GM23338 (cell line): Measurements from ENCODE around the gene MAN1C1. TPM values are rescaled to one million over a fixed set of nuclear protein-coding genes. Genes with fewer than 3 reads are reported as not detected.

Experiments used
- ATAC-seq: fragments of 200-7000 bp; cut with Tn5 transposase; 3 replicates; pipeline ENCODE4 v1.9.1; 2020
- DNase-seq: peaks from one replicate; pipeline ENCODE4 v3.0.0-alpha.2; 2015; ENCODE audit warnings: low spot score
- H2AFZ ChIP-seq: fragments of 200-600 bp; sonication (generic); 2 replicates; pipeline ENCODE4 v1.8.0; 2016; ENCODE audit warnings: antibody characterized with exemption, mild to moderate bottlenecking, moderate library complexity
- H3F3A ChIP-seq: fragments of 200-600 bp; sonication (generic); replicated peaks from 2 replicates; pipeline ENCODE4 v1.8.0; 2017; ENCODE audit warnings: antibody characterized with exemption, mixed run types, low read depth
- H3K27ac ChIP-seq: fragments of 200-600 bp; sonication (generic); 2 replicates; pipeline ENCODE4 v1.6.1; 2016; ENCODE audit warnings: low read depth
- H3K27me3 ChIP-seq: fragments of 200-600 bp; sonication (generic); 2 replicates; pipeline ENCODE4 v1.8.0; 2016; ENCODE audit warnings: mild to moderate bottlenecking, mixed run types, moderate library complexity; ENCODE audit not compliant: insufficient read depth
- H3K36me3 ChIP-seq: fragments of 200-600 bp; sonication (generic); 2 replicates; pipeline ENCODE4 v1.8.0; 2016; ENCODE audit warnings: mild to moderate bottlenecking; ENCODE audit not compliant: insufficient read depth
- H3K4me1 ChIP-seq: fragments of 200-600 bp; sonication (generic); 2 replicates; pipeline ENCODE4 v1.8.0; 2016; ENCODE audit warnings: mild to moderate bottlenecking, moderate library complexity; ENCODE audit not compliant: insufficient read depth
- H3K4me2 ChIP-seq: fragments of 200-600 bp; sonication (generic); 2 replicates; pipeline ENCODE4 v1.7.1; 2017; ENCODE audit warnings: mixed run types
- H3K4me3 ChIP-seq: fragments of 200-600 bp; sonication (generic); 2 replicates; pipeline ENCODE4 v1.6.1; 2016; ENCODE audit warnings: mixed run types
- H3K79me2 ChIP-seq: fragments of 200-600 bp; sonication (generic); replicated peaks from 2 replicates; pipeline ENCODE4 v1.8.0; 2017; ENCODE audit warnings: mild to moderate bottlenecking; ENCODE audit not compliant: insufficient read depth
- H3K9me2 ChIP-seq: fragments of 200-600 bp; sonication (generic); 2 replicates; pipeline ENCODE4 v1.8.0; 2017; ENCODE audit not compliant: insufficient read depth
- H4K20me1 ChIP-seq: fragments of 200-600 bp; sonication (generic); replicated peaks from 2 replicates; pipeline ENCODE4 v1.8.0; 2017; ENCODE audit warnings: mild to moderate bottlenecking; ENCODE audit not compliant: insufficient read depth
- H3K27ac Mint-ChIP-seq: 2 replicates; pipeline ENCODE4 v1.8.0; 2020; ENCODE audit warnings: inconsistent platforms, mild to moderate bottlenecking, moderate library complexity, mixed read lengths
- H3K27me3 Mint-ChIP-seq: 3 replicates; pipeline ENCODE4 v1.8.0; 2022; ENCODE audit warnings: low read depth, mild to moderate bottlenecking, moderate library complexity, mixed read lengths, inconsistent platforms; ENCODE audit not compliant: insufficient read depth, poor library complexity
- H3K36me3 Mint-ChIP-seq: 3 replicates; pipeline ENCODE4 v1.8.0; 2021; ENCODE audit warnings: low read depth, mild to moderate bottlenecking, inconsistent platforms, moderate library complexity, mixed read lengths
- H3K4me1 Mint-ChIP-seq: 3 replicates; pipeline ENCODE4 v1.8.0; 2020; ENCODE audit warnings: mild to moderate bottlenecking, inconsistent platforms, mixed read lengths
- H3K4me3 Mint-ChIP-seq: 3 replicates; pipeline ENCODE4 v1.8.0; 2021; ENCODE audit warnings: moderate library complexity, mild to moderate bottlenecking, inconsistent platforms, mixed read lengths
- H3K9me3 Mint-ChIP-seq: 3 replicates; pipeline ENCODE4 v1.8.0; 2020; ENCODE audit warnings: moderate library complexity, mild to moderate bottlenecking, inconsistent platforms, mixed read lengths
- CREB1 ChIP-seq: fragments of 250-450 bp; sonication (Bioruptor Pico); IDR thresholded peaks from 2 replicates; pipeline ENCODE4 v1.5.0; 2020; ENCODE audit warnings: low read depth, mild to moderate bottlenecking, moderate library complexity
- CTCF ChIP-seq, 2 experiments: fragments of 200-600 bp in 1 of 2; sonication (generic) in 1 of 2; conservative IDR thresholded peaks; 2 replicates each; pipeline versions ENCODE4 v1.5.1 to v1.6.1; 2016 to 2017; ENCODE audit warnings: antibody characterized with exemption in 2 of 2, low read depth in 2 of 2, mild to moderate bottlenecking in 2 of 2, moderate library complexity in 1 of 2
- ETS1 ChIP-seq: IDR thresholded peaks from 2 replicates; pipeline ENCODE4 v1.6.1; 2016; ENCODE audit warnings: antibody characterized with exemption
- EZH2 ChIP-seq: fragments of 200-600 bp; sonication (generic); IDR thresholded peaks from one replicate; pipeline ENCODE4 v1.8.0; 2017; ENCODE audit warnings: antibody characterized with exemption, mild to moderate bottlenecking, low read depth; ENCODE audit not compliant: unreplicated experiment
- EZH2phosphoT487 ChIP-seq: fragments of 200-600 bp; sonication (generic); IDR thresholded peaks from one replicate; pipeline ENCODE4 v1.8.1; 2018; ENCODE audit warnings: antibody characterized with exemption; ENCODE audit not compliant: unreplicated experiment
- JUNB ChIP-seq: IDR thresholded peaks from one replicate; pipeline ENCODE4 v1.6.1; 2016; ENCODE audit warnings: antibody characterized with exemption; ENCODE audit not compliant: unreplicated experiment
- NANOG ChIP-seq: IDR thresholded peaks from 2 replicates; pipeline ENCODE4 v1.6.1; 2016; ENCODE audit warnings: antibody characterized with exemption, borderline replicate concordance
- POLR2AphosphoS5 ChIP-seq: IDR thresholded peaks from 2 replicates; pipeline ENCODE4 v1.6.1; 2016; ENCODE audit warnings: antibody characterized with exemption, low read depth
- STAT1 ChIP-seq: IDR thresholded peaks from one replicate; pipeline ENCODE4 v1.6.1; 2016; ENCODE audit warnings: antibody characterized with exemption; ENCODE audit not compliant: unreplicated experiment
- ZNF114 ChIP-seq: fragments of 250-450 bp; sonication (Bioruptor Pico); IDR thresholded peaks from 2 replicates; pipeline ENCODE4 v1.5.0; 2020; ENCODE audit warnings: mild to moderate bottlenecking, moderate library complexity
- ZNF331 ChIP-seq: fragments of 250-450 bp; sonication (Bioruptor Pico); IDR thresholded peaks from 2 replicates; pipeline ENCODE4 v1.5.0; 2020; ENCODE audit warnings: low read depth, mild to moderate bottlenecking, moderate library complexity
- ZNF462 ChIP-seq: fragments of 250-450 bp; sonication (Bioruptor Pico); IDR thresholded peaks from 2 replicates; pipeline ENCODE4 v1.5.0; 2020; ENCODE audit warnings: mild to moderate bottlenecking, moderate library complexity
- polyA plus RNA-seq: library from polyadenylated mRNA; unstranded; fragments of >200 nt; fragmentation: Nextera tagmentation; extraction: Ambion mirVana; gene quantifications from 2 replicates; pipeline ENCODE4 v1.2.1, GENCODE V29; 2016
- total RNA-seq: library from RNA; depleted of rRNA; stranded (reverse); fragments of >200 nt; shearing (Covaris generic); gene quantifications from 2 replicates; pipeline ENCODE4 v1.2.3, GENCODE V29; 2014
- TF ChIP-seq, protein P1 (sequence below): IDR thresholded peaks from one replicate; pipeline ENCODE4 v1.6.1; 2018; ENCODE audit warnings: antibody characterized with exemption; ENCODE audit not compliant: unreplicated experiment

MAN1C1 gene
- total and polyA plus RNA-seq, 2 experiments from 2014 or later, result 5.4 to 13.6 TPM

DNA sequence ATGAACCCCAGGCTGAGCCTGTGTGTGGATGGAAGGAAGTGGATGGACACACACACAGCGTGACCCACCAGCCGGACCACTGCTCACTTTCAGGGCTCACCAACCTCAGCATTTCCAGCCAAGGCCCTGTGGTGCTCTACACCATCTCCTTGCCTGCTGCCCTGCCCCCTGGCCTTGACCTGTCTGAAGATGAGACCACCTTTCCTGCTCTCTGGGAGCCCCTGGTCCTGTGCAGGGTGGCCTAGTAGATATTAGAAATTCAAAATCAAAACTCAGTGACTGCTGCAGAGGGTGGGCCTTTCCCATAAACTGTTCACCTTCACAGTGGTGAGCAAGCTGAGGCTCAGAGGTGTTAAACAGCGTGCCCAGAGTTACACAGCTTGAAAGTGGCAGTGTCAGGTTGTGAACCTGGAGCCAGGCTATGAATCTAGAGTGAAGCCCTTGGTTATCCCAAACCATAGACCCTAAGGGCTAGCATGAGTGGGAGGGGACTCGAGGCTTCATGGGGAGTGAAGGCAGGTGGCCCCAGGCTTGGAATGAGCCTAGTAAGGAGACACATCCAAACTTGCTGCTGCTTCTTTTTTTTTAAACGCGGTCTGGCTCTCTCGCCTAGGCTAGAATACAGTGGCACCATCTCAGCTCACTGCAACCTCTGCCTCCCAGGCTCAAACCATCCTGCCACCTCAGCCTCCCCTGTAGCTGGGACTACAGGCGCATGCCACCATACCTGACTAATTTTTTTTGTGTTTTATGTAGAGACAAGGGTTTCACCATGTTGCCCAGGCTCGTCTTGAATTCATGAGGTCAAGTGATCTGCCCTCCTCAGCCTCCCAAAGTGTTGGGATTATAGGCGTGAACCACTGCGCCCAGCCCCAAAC lies 41.5 kb downstream of the MAN1C1 start:
- Histone ChIP-seq H3K27me3 (no peaks in the 10 kb centered on the region), H3K4me2 (no peak overlapping the region), H4K20me1 (no peaks in the 10 kb centered on the region; the same call in 1 of the 2 replicates), H3F3A (no peaks in the 10 kb centered on the region), H3K4me3 (no peak overlapping the region), H3K36me3 (no peaks in the 10 kb centered on the region), H3K79me2 (no peaks in the 10 kb centered on the region), H3K27ac (no peak overlapping the region), H3K9me2 (no peaks in the 10 kb centered on the region), H3K4me1 (peaks cover 10% of the 10 kb centered on the region; the same call in 1 of the 2 replicates), H2AFZ (no peak overlapping the region)
- Mint-ChIP-seq H3K9me3 (no peaks in the 10 kb centered on the region), H3K27me3 (peaks cover 3% of the 10 kb centered on the region), H3K4me1 (peaks cover 14% of the 10 kb centered on the region), H3K4me3 (no peak overlapping the region), H3K27ac (no peak overlapping the region), H3K36me3 (no peaks in the 10 kb centered on the region)
- DNase-seq, result no peak
- TF ChIP-seq ZNF462 (CRISPR knock-in tag) (no peak), CTCF (conservative IDR thresholded peaks at IDR 0.05; ENCODE audit: low read depth in 2 of 2) (no peak), EZH2 (no peak), JUNB (no peak), POLR2AphosphoS5 (no peak), NANOG (no peak), ZNF114 (CRISPR knock-in tag) (no peak), ZNF331 (CRISPR knock-in tag) (no peak), CREB1 (no peak), EZH2phosphoT487 (no peak), ETS1 (no peak), STAT1 (no peak)
- TF ChIP-seq, protein P1, sequence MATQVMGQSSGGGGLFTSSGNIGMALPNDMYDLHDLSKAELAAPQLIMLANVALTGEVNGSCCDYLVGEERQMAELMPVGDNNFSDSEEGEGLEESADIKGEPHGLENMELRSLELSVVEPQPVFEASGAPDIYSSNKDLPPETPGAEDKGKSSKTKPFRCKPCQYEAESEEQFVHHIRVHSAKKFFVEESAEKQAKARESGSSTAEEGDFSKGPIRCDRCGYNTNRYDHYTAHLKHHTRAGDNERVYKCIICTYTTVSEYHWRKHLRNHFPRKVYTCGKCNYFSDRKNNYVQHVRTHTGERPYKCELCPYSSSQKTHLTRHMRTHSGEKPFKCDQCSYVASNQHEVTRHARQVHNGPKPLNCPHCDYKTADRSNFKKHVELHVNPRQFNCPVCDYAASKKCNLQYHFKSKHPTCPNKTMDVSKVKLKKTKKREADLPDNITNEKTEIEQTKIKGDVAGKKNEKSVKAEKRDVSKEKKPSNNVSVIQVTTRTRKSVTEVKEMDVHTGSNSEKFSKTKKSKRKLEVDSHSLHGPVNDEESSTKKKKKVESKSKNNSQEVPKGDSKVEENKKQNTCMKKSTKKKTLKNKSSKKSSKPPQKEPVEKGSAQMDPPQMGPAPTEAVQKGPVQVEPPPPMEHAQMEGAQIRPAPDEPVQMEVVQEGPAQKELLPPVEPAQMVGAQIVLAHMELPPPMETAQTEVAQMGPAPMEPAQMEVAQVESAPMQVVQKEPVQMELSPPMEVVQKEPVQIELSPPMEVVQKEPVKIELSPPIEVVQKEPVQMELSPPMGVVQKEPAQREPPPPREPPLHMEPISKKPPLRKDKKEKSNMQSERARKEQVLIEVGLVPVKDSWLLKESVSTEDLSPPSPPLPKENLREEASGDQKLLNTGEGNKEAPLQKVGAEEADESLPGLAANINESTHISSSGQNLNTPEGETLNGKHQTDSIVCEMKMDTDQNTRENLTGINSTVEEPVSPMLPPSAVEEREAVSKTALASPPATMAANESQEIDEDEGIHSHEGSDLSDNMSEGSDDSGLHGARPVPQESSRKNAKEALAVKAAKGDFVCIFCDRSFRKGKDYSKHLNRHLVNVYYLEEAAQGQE, result no peak
- ATAC-seq, result no peak
